Endothelial cell of umbilical vein (primary cell): ENCODE results near the gene MAN2A1. TPM values are rescaled to one million over a fixed set of nuclear protein-coding genes. Genes with fewer than 3 reads are reported as not detected.

Experiments
- BruUV-seq: library from RNA; stranded (reverse); fragments of 400-500 nt; replicated peaks from 2 replicates; lab custom pipeline; 2021; lab: Mats Ljungman, UMichigan
- CTCF ChIA-PET: fragments of 300-600, 350-600 bp; sonication (Branson Sonifier 250); formaldehyde crosslinking; loops from one replicate; lab custom pipeline; 2021; ENCODE audit warnings: antibody characterized with exemption, inconsistent platforms; lab: Charles Lee
- POLR2A ChIA-PET: fragments of 300-600, 350-600 bp; sonication (Branson Sonifier 250); formaldehyde crosslinking; loops from one replicate; lab custom pipeline; 2021; ENCODE audit warnings: antibody characterized with exemption, inconsistent platforms; lab: Charles Lee
- DNase-seq: peaks from one replicate; pipeline ENCODE4 v3.0.0-alpha.2; 2011; ENCODE audit warnings: low read depth, low spot score
- FAIRE-seq: peaks from 2 replicates; lab custom pipeline; 2011; peaks lifted over from hg19 to GRCh38; lab: Jason Lieb, UNC
- H2AFZ ChIP-seq: 2 replicates; pipeline ENCODE4 v1.6.0; 2012; ENCODE audit warnings: low read depth, low read length, control low read depth, inconsistent platforms
- H3K27ac ChIP-seq: 2 replicates; pipeline ENCODE4 v1.5.1; 2011; ENCODE audit warnings: low read depth, mild to moderate bottlenecking, control low read depth, low read length, moderate library complexity; ENCODE audit not compliant: insufficient read depth
- H3K27me3 ChIP-seq, 2 experiments: 2 replicates each; pipeline versions ENCODE4 v1.6.0 to v1.6.1; 2011; ENCODE audit warnings: low read length in 2 of 2, mixed read lengths in 1 of 2; ENCODE audit not compliant: control insufficient read depth in 2 of 2, insufficient read depth in 2 of 2
- H3K36me3 ChIP-seq, 2 experiments: 2 replicates in 1 of 2; 3 replicates in 1 of 2; pipeline ENCODE4 v1.5.1; 2011; ENCODE audit warnings: low read length in 2 of 2, mild to moderate bottlenecking in 1 of 2, moderate library complexity in 1 of 2; ENCODE audit not compliant: control insufficient read depth in 2 of 2, insufficient read depth in 2 of 2; ENCODE audit errors: extremely low read depth in 1 of 2
- H3K4me1 ChIP-seq: 3 replicates; pipeline ENCODE4 v1.5.1; 2011; ENCODE audit warnings: mild to moderate bottlenecking, low read length; ENCODE audit not compliant: control insufficient read depth, insufficient read depth; ENCODE audit errors: extremely low read depth
- H3K4me2 ChIP-seq: 2 replicates; pipeline ENCODE4 v1.6.1; 2011; ENCODE audit warnings: low read length, control low read depth, mixed read lengths; ENCODE audit not compliant: insufficient read depth
- H3K4me3 ChIP-seq, 3 experiments: fragments of 200-600 bp in 1 of 3; sonication (generic), shearing (Covaris generic) in 1 of 3; replicated peaks in 1 of 3; 2 replicates each; pipeline ENCODE4 v1.5.1; 2011 to 2016; ENCODE audit warnings: control low read depth in 3 of 3, low read length in 3 of 3, mild to moderate bottlenecking in 2 of 3, inconsistent platforms in 1 of 3, low read depth in 1 of 3, moderate library complexity in 1 of 3; ENCODE audit not compliant: insufficient read depth in 1 of 3
- H3K79me2 ChIP-seq: 2 replicates; pipeline ENCODE4 v1.6.0; 2012; ENCODE audit warnings: low read length, inconsistent platforms; ENCODE audit not compliant: control insufficient read depth, insufficient read depth
- H3K9ac ChIP-seq: replicated peaks from 2 replicates; pipeline ENCODE3; 2011; ENCODE audit warnings: low read length, control low read depth; ENCODE audit not compliant: insufficient read depth; ENCODE audit errors: extremely low read depth
- H3K9me1 ChIP-seq: replicated peaks from 3 replicates; pipeline ENCODE4 v1.6.0; 2011; ENCODE audit warnings: mild to moderate bottlenecking, low read length; ENCODE audit not compliant: control insufficient read depth, insufficient read depth; ENCODE audit errors: extremely low read depth
- H3K9me3 ChIP-seq: replicated peaks from 2 replicates; pipeline ENCODE4 v1.5.1; 2012; ENCODE audit warnings: low read length, inconsistent platforms; ENCODE audit not compliant: control insufficient read depth, insufficient read depth
- H4K20me1 ChIP-seq: replicated peaks from 2 replicates; pipeline ENCODE3; 2011; ENCODE audit warnings: mild to moderate bottlenecking, low read length; ENCODE audit not compliant: control insufficient read depth, insufficient read depth; ENCODE audit errors: extremely low read depth
- CTCF ChIP-seq, 2 donors: IDR thresholded peaks; 1 replicate in 1 of 2; 2 replicates in 1 of 2; pipeline ENCODE4 v1.5.1; 2011; ENCODE audit warnings: low read length in 2 of 2, mild to moderate bottlenecking in 2 of 2, moderate library complexity in 2 of 2, control low read depth in 1 of 2, inconsistent platforms in 1 of 2, low read depth in 1 of 2; ENCODE audit not compliant: insufficient read depth in 1 of 2; ENCODE audit errors: extremely low read depth in 1 of 2
- EZH2 ChIP-seq: IDR thresholded peaks from 2 replicates; pipeline ENCODE4 v1.6.1; 2012; ENCODE audit warnings: borderline replicate concordance, low read depth, mild to moderate bottlenecking, moderate library complexity, low read length, inconsistent platforms; ENCODE audit not compliant: severe bottlenecking
- FOS ChIP-seq: IDR thresholded peaks from 2 replicates; pipeline ENCODE4 v1.6.1; 2011; ENCODE audit warnings: mild to moderate bottlenecking, low read length, moderate library complexity, borderline replicate concordance; ENCODE audit not compliant: insufficient read depth
- GATA2 ChIP-seq: IDR thresholded peaks from 2 replicates; pipeline ENCODE4 v1.7.0; 2011; ENCODE audit warnings: low read depth, mild to moderate bottlenecking, moderate library complexity, mixed read lengths, low read length; ENCODE audit not compliant: insufficient read length, insufficient read depth
- JUN ChIP-seq: IDR thresholded peaks from 2 replicates; pipeline ENCODE4 v1.6.1; 2011; ENCODE audit warnings: borderline replicate concordance, low read depth; ENCODE audit not compliant: insufficient read length, insufficient read depth
- MYC ChIP-seq: IDR thresholded peaks from one replicate; pipeline ENCODE4 v1.6.1; 2011; ENCODE audit warnings: mild to moderate bottlenecking, low read depth, low read length
- POLR2A ChIP-seq: IDR thresholded peaks from 2 replicates; pipeline ENCODE4 v1.6.1; 2012; ENCODE audit warnings: low read depth, mild to moderate bottlenecking, control low read depth, low read length
- POLR2AphosphoS5 ChIP-seq: IDR thresholded peaks from 2 replicates; pipeline ENCODE4 v1.6.1; 2012; ENCODE audit warnings: low read depth, mild to moderate bottlenecking, control low read depth, low read length, moderate library complexity; ENCODE audit not compliant: insufficient read depth
- dilution Hi-C: fragments of 300-500 bp; cut with MboI; formaldehyde crosslinking; loops from one replicate; pipeline ENCODE4 v1.15.0; 2019; ENCODE audit warnings: low sequenced_read_pairs; ENCODE audit not compliant: extremely low pct_ligation_motif_present
- intact Hi-C: fragments of 100-400 bp; cut with micrococcal nuclease; formaldehyde crosslinking; loops from one replicate; pipeline ENCODE4 v1.10.0; 2022
- polyA plus RNA-seq, 4 experiments: library from polyadenylated mRNA; depleted of rRNA in 3 of 4; stranded (reverse) in 3 of 4; unstranded in 1 of 4; fragments of >200 nt; gene quantifications; 2 replicates each; pipeline versions ENCODE4 v1.2.1 to v1.2.3, GENCODE V29; 2011 to 2012; ENCODE audit warnings: missing spikeins in 1 of 4
- total RNA-seq: library from RNA; stranded (reverse); gene quantifications from 2 replicates; pipeline ENCODE4 v1.2.3, GENCODE V29; 2021
- TF ChIP-seq, protein P1 (sequence below): IDR thresholded peaks from 2 replicates; pipeline ENCODE4 v1.6.1; 2011; ENCODE audit not compliant: insufficient read depth, insufficient read length

The MAN2A1 gene
- total and polyA plus RNA-seq, 2 donors (not counting 3 experiments of a cell fraction or from before 2014, with no cell fraction given) = 20.8 to 54.8 TPM

- CTCF ChIA-PET = interaction anchor here (1.1 to 1.4 kb wide), 2 partner anchors 10 to 13 kb away, joined by 3 read pairs; no protein-coding TSS in a partner anchor
- DNase-seq = no peak
- Histone ChIP-seq H3K27ac (no peak overlapping the region), H3K36me3 (no peaks in the 10 kb centered on the region), H3K79me2 (peaks cover 44% of the 10 kb centered on the region), H3K4me1 (no peaks in the 10 kb centered on the region), H3K9ac (no peak overlapping the region), H3K4me2 (no peak overlapping the region), H3K9me3 (no peaks in the 10 kb centered on the region), H4K20me1 (peaks cover 10% of the 10 kb centered on the region), H2AFZ (no peak overlapping the region), H3K9me1 (no peaks in the 10 kb centered on the region), H3K27me3 (no peaks in the 10 kb centered on the region), H3K4me3 (no peak overlapping the region)
- no peak for TF ChIP-seq EZH2
- no peak for TF ChIP-seq CTCF (IDR thresholded peaks at IDR 0.05; ENCODE audit: extremely low read depth in 1 of 2, insufficient read depth in 1 of 2, low read depth in 1 of 2, low read length in 2 of 2)
- no peak for TF ChIP-seq JUN
- dilution Hi-C loops (no loop called here), intact Hi-C loops (no loop called here)
- FAIRE-seq = no peak
- POLR2A ChIA-PET = no interaction called here
- BruUV-seq = no TSS peak
These were observed 21.9 kb downstream of the MAN2A1 start for GRCh38 chr5:109711673-109712072.

DNA sequence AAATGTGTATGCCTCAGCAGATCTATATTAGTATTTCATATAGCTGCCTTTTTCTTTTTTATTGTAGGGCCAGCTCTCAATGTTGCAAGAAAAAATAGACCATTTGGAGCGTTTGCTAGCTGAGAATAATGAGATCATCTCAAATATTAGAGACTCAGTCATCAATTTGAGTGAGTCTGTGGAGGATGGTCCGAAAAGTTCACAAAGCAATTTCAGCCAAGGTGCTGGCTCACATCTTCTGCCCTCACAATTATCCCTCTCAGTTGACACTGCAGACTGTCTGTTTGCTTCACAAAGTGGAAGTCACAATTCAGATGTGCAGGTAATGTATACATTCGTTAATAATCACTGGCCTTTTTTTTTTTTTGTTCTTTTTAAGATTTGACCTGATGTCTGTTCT, 23.7 kb downstream of the MAN2A1 start:
- CTCF ChIA-PET = no interaction called here

More for the DNA sequence above, 23.7 kb downstream of the MAN2A1 start:
- DNase-seq (no peak), FAIRE-seq (no peak)
- H2AFZ ChIP-seq = no peak overlapping the region
- no TSS peak for BruUV-seq
- H3K4me1 ChIP-seq = no peaks in the 10 kb centered on the region
- intact Hi-C loops = no loop called here
- no peak overlapping the region for H3K4me3 ChIP-seq
- no peak overlapping the region for H3K4me2 ChIP-seq
- no peak overlapping the region for H3K27ac ChIP-seq
- dilution Hi-C loops = no loop called here
- H3K27me3 ChIP-seq = no peaks in the 10 kb centered on the region
- H3K36me3 ChIP-seq = no peaks in the 10 kb centered on the region
- peaks cover 7% of the 10 kb centered on the region for H4K20me1 ChIP-seq
- TF ChIP-seq, protein P1, sequence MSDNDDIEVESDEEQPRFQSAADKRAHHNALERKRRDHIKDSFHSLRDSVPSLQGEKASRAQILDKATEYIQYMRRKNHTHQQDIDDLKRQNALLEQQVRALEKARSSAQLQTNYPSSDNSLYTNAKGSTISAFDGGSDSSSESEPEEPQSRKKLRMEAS = no peak
- no peak for TF ChIP-seq FOS
- no peak for TF ChIP-seq MYC
- TF ChIP-seq POLR2A = no peak
- no peak for TF ChIP-seq JUN
- no peak for TF ChIP-seq EZH2
- no peak for TF ChIP-seq POLR2AphosphoS5
- no peak for TF ChIP-seq CTCF (IDR thresholded peaks at IDR 0.05; ENCODE audit: extremely low read depth in 1 of 2, insufficient read depth in 1 of 2, low read depth in 1 of 2, low read length in 2 of 2)
- no peak for TF ChIP-seq GATA2
- no peak overlapping the region for H3K9ac ChIP-seq
- no peaks in the 10 kb centered on the region for H3K9me3 ChIP-seq
- no peaks in the 10 kb centered on the region for H3K9me1 ChIP-seq
- peaks cover 27% of the 10 kb centered on the region for H3K79me2 ChIP-seq
- POLR2A ChIA-PET = no interaction called here
